Measurements from ENCODE around the gene DPEP2NB.
"Not testable (repeated sequence)": the region's sequence is repeated elsewhere in the genome, so short reads cannot be mapped to it uniquely, and the experiment has no call there.

Gene DPEP2NB

DNA sequence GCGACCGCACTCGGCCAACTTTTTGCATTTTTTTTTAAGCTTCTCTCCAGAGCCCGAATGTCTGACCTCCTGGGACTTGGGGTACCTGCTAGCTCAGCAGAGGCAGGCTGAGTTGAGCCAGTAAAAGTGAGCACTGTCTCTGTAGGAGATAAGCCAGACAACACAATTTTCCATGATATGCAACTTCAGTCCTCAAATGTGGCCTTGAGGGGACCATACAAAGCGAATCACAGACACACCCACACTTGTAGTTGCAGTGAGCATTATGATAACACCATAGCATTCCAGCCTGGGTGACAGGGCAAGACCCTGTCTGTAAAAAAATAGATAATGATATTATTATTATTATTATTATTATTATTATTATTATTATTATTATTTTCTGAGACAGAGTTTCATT lies 19.0 kb downstream of the DPEP2NB start:
- Histone ChIP-seq H3F3A (ENCODE audit: low read depth) (peaks cover 11% of the 10 kb centered on the region; the same call in 1 of the 2 replicates), H3K9me3 (ENCODE audit: insufficient read depth, low read depth, low read length) (no peaks in the 10 kb centered on the region), H3K36me3 (ENCODE audit: insufficient read depth, low read length) (no peaks in the 10 kb centered on the region), H3K27me3 (ENCODE audit: insufficient read depth, low read length, poor library complexity, severe bottlenecking) (no peaks in the 10 kb centered on the region), H3K9ac (ENCODE audit: low read depth, low read length, poor library complexity, severe bottlenecking) (no peak overlapping the region), H4K20me1 (ENCODE audit: insufficient read depth, low read length, poor library complexity, severe bottlenecking) (no peaks in the 10 kb centered on the region), H2AFZ (ENCODE audit: low read length) (no peak overlapping the region), H3K9me2 (replicated peaks; ENCODE audit: low read depth, low read length) (no peaks in the 10 kb centered on the region), H3K4me1 (ENCODE audit: insufficient read depth, low read length, poor library complexity, severe bottlenecking) (peaks cover 25% of the 10 kb centered on the region), H3K4me3 (ENCODE audit: low read length, poor library complexity, severe bottlenecking) (no peak overlapping the region), H3K4me2 (ENCODE audit: low read depth, low read length, poor library complexity, severe bottlenecking) (no peak overlapping the region), H3K79me2 (ENCODE audit: insufficient read depth, low read length) (no peaks in the 10 kb centered on the region)
- TF ChIP-seq CTCF (conservative IDR thresholded peaks at IDR 0.05; ENCODE audit: low read length) (no peak), EZH2phosphoT487 (IDR thresholded peaks at IDR 0.05; ENCODE audit: borderline replicate concordance) (no peak)

GRCh38 chr16:67995423-67995822 lies 20.3 kb downstream of the DPEP2NB start:
- Histone ChIP-seq H3K9ac (ENCODE audit: low read depth, low read length, poor library complexity, severe bottlenecking) (no peak overlapping the region), H3K4me3 (ENCODE audit: low read length, poor library complexity, severe bottlenecking) (no peak overlapping the region), H3K9me2 (replicated peaks; ENCODE audit: low read depth, low read length) (no peaks in the 10 kb centered on the region), H3F3A (ENCODE audit: low read depth) (peaks cover 11% of the 10 kb centered on the region; the same call in 1 of the 2 replicates), H3K4me2 (ENCODE audit: low read depth, low read length, poor library complexity, severe bottlenecking) (no peak overlapping the region), H3K36me3 (ENCODE audit: insufficient read depth, low read length) (no peaks in the 10 kb centered on the region), H3K9me3 (ENCODE audit: insufficient read depth, low read depth, low read length) (no peaks in the 10 kb centered on the region), H3K4me1 (ENCODE audit: insufficient read depth, low read length, poor library complexity, severe bottlenecking) (peaks cover 22% of the 10 kb centered on the region), H3K27me3 (ENCODE audit: insufficient read depth, low read length, poor library complexity, severe bottlenecking) (no peaks in the 10 kb centered on the region), H3K79me2 (ENCODE audit: insufficient read depth, low read length) (no peaks in the 10 kb centered on the region), H4K20me1 (ENCODE audit: insufficient read depth, low read length, poor library complexity, severe bottlenecking) (no peaks in the 10 kb centered on the region), H2AFZ (ENCODE audit: low read length) (no peak overlapping the region)
- TF ChIP-seq EZH2phosphoT487 (IDR thresholded peaks at IDR 0.05; ENCODE audit: borderline replicate concordance) (no peak), CTCF (conservative IDR thresholded peaks at IDR 0.05; ENCODE audit: low read length) (no peak)

DNA sequence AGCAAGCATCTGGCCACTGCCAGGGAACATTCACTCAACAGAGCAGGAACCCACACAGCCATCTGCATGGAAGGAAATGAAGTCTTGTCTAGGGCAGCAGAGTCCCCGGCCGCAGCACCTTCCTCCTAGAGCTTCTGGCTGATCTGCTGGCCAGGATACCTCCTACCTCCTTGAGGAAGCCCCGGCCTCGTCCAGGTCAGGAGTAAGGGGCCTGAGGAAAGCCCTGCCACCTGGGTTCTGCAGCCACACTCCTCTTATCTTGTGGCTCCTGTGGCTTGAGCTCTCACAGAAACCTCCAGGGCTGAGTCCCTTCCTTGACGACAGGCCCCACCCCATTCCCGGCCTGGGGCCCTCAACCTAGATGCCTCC lies 21.7 kb downstream of the DPEP2NB start:
- H3K27me3 ChIP-seq (ENCODE audit: insufficient read depth, low read length, poor library complexity, severe bottlenecking); H3K4me1 ChIP-seq (ENCODE audit: insufficient read depth, low read length, poor library complexity, severe bottlenecking); H3F3A ChIP-seq (ENCODE audit: low read depth); H3K36me3 ChIP-seq (ENCODE audit: insufficient read depth, low read length); H4K20me1 ChIP-seq (ENCODE audit: insufficient read depth, low read length, poor library complexity, severe bottlenecking); H3K4me3 ChIP-seq (ENCODE audit: low read length, poor library complexity, severe bottlenecking); H3K9me3 ChIP-seq (ENCODE audit: insufficient read depth, low read depth, low read length); H2AFZ ChIP-seq (ENCODE audit: low read length); H3K79me2 ChIP-seq (ENCODE audit: insufficient read depth, low read length); H3K9me2 ChIP-seq (replicated peaks; ENCODE audit: low read depth, low read length): not testable (repeated sequence)
- H3K4me2 ChIP-seq (ENCODE audit: low read depth, low read length, poor library complexity, severe bottlenecking), result peak overlapping the region; percentile 51
- peak overlapping the region; percentile 61 for H3K9ac ChIP-seq (ENCODE audit: low read depth, low read length, poor library complexity, severe bottlenecking)

- TF ChIP-seq CTCF (conservative IDR thresholded peaks at IDR 0.05; ENCODE audit: low read length) (peak; percentile 86), EZH2phosphoT487 (IDR thresholded peaks at IDR 0.05; ENCODE audit: borderline replicate concordance) (no peak)
- peak overlapping the region; percentile 83 for H2AFZ ChIP-seq (ENCODE audit: low read length)
- H3K4me3 ChIP-seq (ENCODE audit: low read length, poor library complexity, severe bottlenecking), result peak overlapping the region; percentile 7
Observed at GRCh38 chr16:67993207-67994039, 22.3 kb downstream of the DPEP2NB start.

More at GRCh38 chr16:67993207-67994039, 22.3 kb downstream of the DPEP2NB start:
- Histone ChIP-seq H3K9me3 (ENCODE audit: insufficient read depth, low read depth, low read length) (no peaks in the 10 kb centered on the region), H3K27me3 (ENCODE audit: insufficient read depth, low read length, poor library complexity, severe bottlenecking) (no peaks in the 10 kb centered on the region), H3K36me3 (ENCODE audit: insufficient read depth, low read length) (no peaks in the 10 kb centered on the region), H3F3A (ENCODE audit: low read depth) (no peaks in the 10 kb centered on the region), H3K4me2 (ENCODE audit: low read depth, low read length, poor library complexity, severe bottlenecking) (peak overlapping the region; percentile 51), H3K9me2 (replicated peaks; ENCODE audit: low read depth, low read length) (no peaks in the 10 kb centered on the region), H3K79me2 (ENCODE audit: insufficient read depth, low read length) (no peaks in the 10 kb centered on the region), H4K20me1 (ENCODE audit: insufficient read depth, low read length, poor library complexity, severe bottlenecking) (no peaks in the 10 kb centered on the region), H3K4me1 (ENCODE audit: insufficient read depth, low read length, poor library complexity, severe bottlenecking) (peaks cover 7% of the 10 kb centered on the region), H3K9ac (ENCODE audit: low read depth, low read length, poor library complexity, severe bottlenecking) (peak overlapping the region; percentile 61)

Measured in Loucy (cell line).